GM12872 (cell line): ENCODE data around the gene PTPN7.

Experiments used
- CTCF ChIP-seq: IDR thresholded peaks from 3 replicates; pipeline ENCODE4 v1.5.1; 2011; ENCODE audit warnings: low read depth, mild to moderate bottlenecking, low read length, moderate library complexity; ENCODE audit not compliant: insufficient read depth

Gene PTPN7

GRCh38 chr1:202131956-202132821, 28.2 kb downstream of the PTPN7 start:
- TF ChIP-seq CTCF: no peak

DNA sequence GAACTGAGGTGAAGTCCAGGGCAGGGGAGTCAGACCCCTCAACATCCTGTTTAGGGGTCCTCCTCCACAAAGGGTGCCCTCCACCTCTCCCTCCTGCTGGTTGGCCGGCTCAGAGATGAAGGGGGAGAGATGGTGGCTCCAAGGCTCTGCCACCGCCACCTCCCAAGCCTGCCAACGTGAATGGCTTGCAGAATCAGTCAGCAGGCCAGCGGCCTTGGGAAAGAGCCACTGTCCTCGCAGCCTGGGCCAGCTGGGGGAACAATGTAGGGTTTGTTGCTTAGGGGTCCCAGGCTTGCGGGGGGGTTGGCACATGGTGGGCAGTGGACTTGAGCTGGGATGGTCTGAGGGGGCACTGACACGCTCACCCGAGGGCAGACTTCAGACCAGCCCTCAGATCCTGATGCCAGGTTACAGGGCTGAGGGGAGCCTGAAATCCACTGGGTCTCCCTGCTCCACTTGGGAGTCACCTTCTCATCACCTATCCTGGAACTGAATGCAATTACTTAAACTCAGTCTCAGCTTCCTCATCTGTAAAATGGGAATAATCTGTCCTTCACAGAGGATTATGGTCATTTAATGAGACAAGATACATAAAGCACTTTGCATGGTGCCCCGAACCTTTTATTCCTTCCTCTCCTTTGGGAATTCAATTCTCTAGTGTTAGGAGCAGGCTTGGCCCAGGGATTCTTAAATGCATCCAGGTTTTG, 29.4 kb downstream of the PTPN7 start:
- TF ChIP-seq CTCF: no peak

DNA sequence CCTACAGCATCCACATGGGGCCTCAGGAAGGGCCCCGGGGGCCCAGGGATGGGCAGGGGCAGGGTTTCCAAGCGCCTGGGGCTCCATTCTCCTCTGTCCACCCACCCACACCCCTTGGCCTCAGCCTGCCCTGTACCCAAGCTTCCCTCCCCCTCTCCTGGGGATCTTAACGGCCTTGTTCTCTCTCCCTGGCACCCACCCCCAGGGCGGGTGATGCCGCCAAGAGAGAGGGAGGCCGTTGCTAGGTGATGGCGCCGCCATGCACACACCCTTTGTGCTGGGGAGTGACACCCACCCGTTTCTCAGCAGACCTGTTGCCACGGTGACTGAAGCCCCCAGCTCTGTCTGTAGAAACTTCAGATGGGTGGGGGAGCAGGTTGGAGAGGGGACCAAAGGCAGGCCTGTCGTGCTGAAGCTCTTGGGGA, 30.1 kb downstream of the PTPN7 start:
- no peak for TF ChIP-seq CTCF

DNA sequence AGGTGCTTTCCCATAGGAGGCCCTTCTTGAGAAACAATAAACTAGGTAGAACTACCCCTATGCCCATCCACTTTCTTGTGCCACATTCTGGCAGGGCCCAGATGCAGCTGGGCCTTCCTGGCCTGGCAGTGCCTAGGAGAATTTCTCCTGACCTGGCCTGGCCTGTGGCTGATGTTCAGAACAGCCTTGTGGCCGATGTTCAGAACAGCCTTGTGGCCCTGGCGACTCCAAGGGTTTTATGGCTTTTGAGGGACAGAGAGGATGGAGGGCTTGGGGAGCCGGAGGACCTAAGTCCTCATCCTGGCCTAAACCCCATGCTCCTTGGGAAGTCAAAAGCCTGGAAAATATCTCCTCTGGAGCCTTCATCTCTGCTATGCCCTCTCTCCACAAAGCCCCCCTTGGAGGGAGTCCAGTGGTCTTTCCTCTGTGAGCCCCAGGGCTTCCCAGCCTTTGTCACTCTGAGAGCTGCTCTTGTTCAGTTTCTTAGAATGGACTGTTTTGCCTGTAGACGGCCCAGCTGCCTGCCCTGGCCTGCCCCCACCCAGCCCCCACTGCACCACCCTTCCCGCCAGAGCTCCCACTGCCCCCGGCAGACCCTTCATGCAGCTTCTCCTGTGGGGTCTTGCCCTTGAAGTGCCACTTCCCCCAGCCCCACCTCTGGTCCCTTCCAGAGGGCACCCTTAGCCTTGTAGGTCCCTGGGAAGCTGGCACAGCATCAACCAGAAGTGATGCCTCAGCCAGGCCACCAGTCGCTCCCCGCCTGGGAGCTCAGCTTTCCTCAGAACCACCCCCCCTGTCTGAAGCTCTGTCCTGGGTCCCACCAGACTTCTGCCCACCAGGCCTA, 30.7 kb downstream of the PTPN7 start:
- TF ChIP-seq CTCF: no peak

DNA sequence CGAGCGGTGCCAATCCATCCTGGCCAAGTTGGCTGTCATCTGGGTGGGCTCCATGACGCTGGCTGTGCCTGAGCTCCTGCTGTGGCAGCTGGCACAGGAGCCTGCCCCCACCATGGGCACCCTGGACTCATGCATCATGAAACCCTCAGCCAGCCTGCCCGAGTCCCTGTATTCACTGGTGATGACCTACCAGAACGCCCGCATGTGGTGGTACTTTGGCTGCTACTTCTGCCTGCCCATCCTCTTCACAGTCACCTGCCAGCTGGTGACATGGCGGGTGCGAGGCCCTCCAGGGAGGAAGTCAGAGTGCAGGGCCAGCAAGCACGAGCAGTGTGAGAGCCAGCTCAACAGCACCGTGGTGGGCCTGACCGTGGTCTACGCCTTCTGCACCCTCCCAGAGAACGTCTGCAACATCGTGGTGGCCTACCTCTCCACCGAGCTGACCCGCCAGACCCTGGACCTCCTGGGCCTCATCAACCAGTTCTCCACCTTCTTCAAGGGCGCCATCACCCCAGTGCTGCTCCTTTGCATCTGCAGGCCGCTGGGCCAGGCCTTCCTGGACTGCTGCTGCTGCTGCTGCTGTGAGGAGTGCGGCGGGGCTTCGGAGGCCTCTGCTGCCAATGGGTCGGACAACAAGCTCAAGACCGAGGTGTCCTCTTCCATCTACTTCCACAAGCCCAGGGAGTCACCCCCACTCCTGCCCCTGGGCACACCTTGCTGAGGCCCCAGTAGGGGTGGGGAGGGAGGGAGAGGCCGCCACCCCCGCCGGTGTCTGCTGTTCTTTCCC, 32.4 kb downstream of the PTPN7 start:
- no peak for TF ChIP-seq CTCF

- no peak for TF ChIP-seq CTCF
Observed at GRCh38 chr1:202127061-202127460, 33.3 kb downstream of the PTPN7 start.
